ENCODE data around the gene REPIN1.

REPIN1 gene

GRCh38 chr7:150326657-150327268 is 41.9 kb upstream of the REPIN1 start:
- no peak for DNase-seq
- Histone ChIP-seq H3K36me3 (ENCODE audit: control insufficient read depth, insufficient read depth, low read length) (peaks cover 31% of the 10 kb centered on the region), H3K9me3 (ENCODE audit: control insufficient read depth, low read length) (no peaks in the 10 kb centered on the region), H3K4me1 (ENCODE audit: control insufficient read depth, insufficient read depth, low read length, poor library complexity, severe bottlenecking) (peaks cover 16% of the 10 kb centered on the region), H3K27me3 (replicated peaks; ENCODE audit: control insufficient read depth, insufficient read depth, low read length, poor library complexity, severe bottlenecking) (no peaks in the 10 kb centered on the region), H3K4me3 (ENCODE audit: insufficient read depth, low read depth, low read length, poor library complexity, severe bottlenecking) (no peak overlapping the region), H3K27ac (ENCODE audit: insufficient read depth, low read length, poor library complexity, severe bottlenecking) (no peak overlapping the region)

GRCh38 chr7:150327308-150327707 is 41.3 kb upstream of the REPIN1 start:
- H3K4me3 ChIP-seq (ENCODE audit: insufficient read depth, low read depth, low read length, poor library complexity, severe bottlenecking), result no peak overlapping the region
- no peak overlapping the region for H3K27ac ChIP-seq (ENCODE audit: insufficient read depth, low read length, poor library complexity, severe bottlenecking)
- H3K9me3 ChIP-seq (ENCODE audit: control insufficient read depth, low read length), result no peaks in the 10 kb centered on the region
- DNase-seq, result no peak
- H3K27me3 ChIP-seq (replicated peaks; ENCODE audit: control insufficient read depth, insufficient read depth, low read length, poor library complexity, severe bottlenecking), result no peaks in the 10 kb centered on the region
- peaks cover 31% of the 10 kb centered on the region for H3K36me3 ChIP-seq (ENCODE audit: control insufficient read depth, insufficient read depth, low read length)
- peaks cover 11% of the 10 kb centered on the region for H3K4me1 ChIP-seq (ENCODE audit: control insufficient read depth, insufficient read depth, low read length, poor library complexity, severe bottlenecking)

GRCh38 chr7:150329331-150330120 is 39.1 kb upstream of the REPIN1 start:
- peaks cover under 1% of the 10 kb centered on the region for H3K4me1 ChIP-seq (ENCODE audit: control insufficient read depth, insufficient read depth, low read length, poor library complexity, severe bottlenecking)
- H3K4me3 ChIP-seq (ENCODE audit: insufficient read depth, low read depth, low read length, poor library complexity, severe bottlenecking), result no peak overlapping the region
- no peaks in the 10 kb centered on the region for H3K9me3 ChIP-seq (ENCODE audit: control insufficient read depth, low read length)
- no peak for DNase-seq
- peaks cover 31% of the 10 kb centered on the region for H3K36me3 ChIP-seq (ENCODE audit: control insufficient read depth, insufficient read depth, low read length)
- no peak overlapping the region for H3K27ac ChIP-seq (ENCODE audit: insufficient read depth, low read length, poor library complexity, severe bottlenecking)
- no peaks in the 10 kb centered on the region for H3K27me3 ChIP-seq (replicated peaks; ENCODE audit: control insufficient read depth, insufficient read depth, low read length, poor library complexity, severe bottlenecking)

- Histone ChIP-seq H3K9me3 (ENCODE audit: control insufficient read depth, low read length) (no peaks in the 10 kb centered on the region), H3K27ac (ENCODE audit: insufficient read depth, low read length, poor library complexity, severe bottlenecking) (no peak overlapping the region), H3K4me3 (ENCODE audit: insufficient read depth, low read depth, low read length, poor library complexity, severe bottlenecking) (no peak overlapping the region), H3K27me3 (replicated peaks; ENCODE audit: control insufficient read depth, insufficient read depth, low read length, poor library complexity, severe bottlenecking) (no peaks in the 10 kb centered on the region), H3K4me1 (ENCODE audit: control insufficient read depth, insufficient read depth, low read length, poor library complexity, severe bottlenecking) (no peaks in the 10 kb centered on the region), H3K36me3 (ENCODE audit: control insufficient read depth, insufficient read depth, low read length) (peaks cover 31% of the 10 kb centered on the region)
- no peak for DNase-seq
Observed at GRCh38 chr7:150330211-150330885, 38.3 kb upstream of the REPIN1 start.

GRCh38 chr7:150332852-150333635 is 35.6 kb upstream of the REPIN1 start:
- no peaks in the 10 kb centered on the region for H3K9me3 ChIP-seq (ENCODE audit: control insufficient read depth, low read length)
- no peak for DNase-seq

GRCh38 chr7:150333659-150334058 is 35.0 kb upstream of the REPIN1 start:
- Histone ChIP-seq H3K4me3 (ENCODE audit: insufficient read depth, low read depth, low read length, poor library complexity, severe bottlenecking) (no peak overlapping the region), H3K4me1 (ENCODE audit: control insufficient read depth, insufficient read depth, low read length, poor library complexity, severe bottlenecking) (no peaks in the 10 kb centered on the region), H3K9me3 (ENCODE audit: control insufficient read depth, low read length) (no peaks in the 10 kb centered on the region), H3K27me3 (replicated peaks; ENCODE audit: control insufficient read depth, insufficient read depth, low read length, poor library complexity, severe bottlenecking) (no peaks in the 10 kb centered on the region), H3K36me3 (ENCODE audit: control insufficient read depth, insufficient read depth, low read length) (peaks cover 19% of the 10 kb centered on the region), H3K27ac (ENCODE audit: insufficient read depth, low read length, poor library complexity, severe bottlenecking) (no peak overlapping the region)
- DNase-seq, result no peak

More at GRCh38 chr7:150332852-150333635, 35.6 kb upstream of the REPIN1 start:
- H3K4me3 ChIP-seq (ENCODE audit: insufficient read depth, low read depth, low read length, poor library complexity, severe bottlenecking), result no peak overlapping the region
- H3K27ac ChIP-seq (ENCODE audit: insufficient read depth, low read length, poor library complexity, severe bottlenecking), result no peak overlapping the region
- H3K36me3 ChIP-seq (ENCODE audit: control insufficient read depth, insufficient read depth, low read length), result peaks cover 24% of the 10 kb centered on the region
- no peaks in the 10 kb centered on the region for H3K27me3 ChIP-seq (replicated peaks; ENCODE audit: control insufficient read depth, insufficient read depth, low read length, poor library complexity, severe bottlenecking)
- H3K4me1 ChIP-seq (ENCODE audit: control insufficient read depth, insufficient read depth, low read length, poor library complexity, severe bottlenecking), result no peaks in the 10 kb centered on the region

- Histone ChIP-seq H3K4me3 (ENCODE audit: insufficient read depth, low read depth, low read length, poor library complexity, severe bottlenecking) (no peak overlapping the region), H3K27me3 (replicated peaks; ENCODE audit: control insufficient read depth, insufficient read depth, low read length, poor library complexity, severe bottlenecking) (no peaks in the 10 kb centered on the region), H3K9me3 (ENCODE audit: control insufficient read depth, low read length) (no peaks in the 10 kb centered on the region), H3K36me3 (ENCODE audit: control insufficient read depth, insufficient read depth, low read length) (peaks cover 17% of the 10 kb centered on the region), H3K27ac (ENCODE audit: insufficient read depth, low read length, poor library complexity, severe bottlenecking) (no peak overlapping the region), H3K4me1 (ENCODE audit: control insufficient read depth, insufficient read depth, low read length, poor library complexity, severe bottlenecking) (no peaks in the 10 kb centered on the region)
- no peak for DNase-seq
Observed at GRCh38 chr7:150334108-150334507, 34.5 kb upstream of the REPIN1 start.

GRCh38 chr7:150335108-150335773 is 33.4 kb upstream of the REPIN1 start:
- Histone ChIP-seq H3K27ac (ENCODE audit: insufficient read depth, low read length, poor library complexity, severe bottlenecking) (no peak overlapping the region), H3K36me3 (ENCODE audit: control insufficient read depth, insufficient read depth, low read length) (peaks cover 8% of the 10 kb centered on the region), H3K9me3 (ENCODE audit: control insufficient read depth, low read length) (no peaks in the 10 kb centered on the region), H3K27me3 (replicated peaks; ENCODE audit: control insufficient read depth, insufficient read depth, low read length, poor library complexity, severe bottlenecking) (peaks cover 1% of the 10 kb centered on the region), H3K4me3 (ENCODE audit: insufficient read depth, low read depth, low read length, poor library complexity, severe bottlenecking) (no peak overlapping the region), H3K4me1 (ENCODE audit: control insufficient read depth, insufficient read depth, low read length, poor library complexity, severe bottlenecking) (no peaks in the 10 kb centered on the region)
- no peak for DNase-seq

GRCh38 chr7:150335774-150336112 is 32.9 kb upstream of the REPIN1 start:
- Histone ChIP-seq H3K9me3 (ENCODE audit: control insufficient read depth, low read length) (no peaks in the 10 kb centered on the region), H3K36me3 (ENCODE audit: control insufficient read depth, insufficient read depth, low read length) (peaks cover 3% of the 10 kb centered on the region), H3K4me3 (ENCODE audit: insufficient read depth, low read depth, low read length, poor library complexity, severe bottlenecking) (no peak overlapping the region), H3K27ac (ENCODE audit: insufficient read depth, low read length, poor library complexity, severe bottlenecking) (no peak overlapping the region), H3K4me1 (ENCODE audit: control insufficient read depth, insufficient read depth, low read length, poor library complexity, severe bottlenecking) (no peaks in the 10 kb centered on the region), H3K27me3 (replicated peaks; ENCODE audit: control insufficient read depth, insufficient read depth, low read length, poor library complexity, severe bottlenecking) (peaks cover 5% of the 10 kb centered on the region)
- DNase-seq, result no peak
